Stimulated activated naive B cell treated with anti-CD40 and anti-IgM and Interleukin-4, amounts not matched to agents 10 μg/mL and 1 μg/mL and 100 μg/mL, for 72 hours (primary cell): ENCODE results near the gene PPL.

Source experiments
- ATAC-seq, 2 donors: fragments of 150-1000 bp; cut with Tn5 transposase; replicated peaks; 2 replicates each; pipeline ENCODE4 v1.10.0; 2021; ENCODE audit warnings: moderate library complexity in 1 of 2
- DNase-seq: peaks from one replicate; pipeline ENCODE4 v3.0.0; 2021
- H3K27ac Mint-ChIP-seq: one replicate; pipeline ENCODE4 v1.8.0; 2022; ENCODE audit warnings: mild to moderate bottlenecking, mixed read lengths
- H3K27me3 Mint-ChIP-seq, 2 donors: one replicate each; pipeline ENCODE4 v1.8.0; 2022; ENCODE audit warnings: mixed read lengths in 2 of 2
- H3K36me3 Mint-ChIP-seq, 2 donors: one replicate each; pipeline ENCODE4 v1.8.0; 2022; ENCODE audit warnings: mixed read lengths in 2 of 2, mild to moderate bottlenecking in 1 of 2
- H3K4me1 Mint-ChIP-seq, 2 donors: one replicate each; pipeline ENCODE4 v1.8.0; 2022; ENCODE audit warnings: mixed read lengths in 2 of 2, mild to moderate bottlenecking in 1 of 2
- H3K4me3 Mint-ChIP-seq, 2 donors: one replicate each; pipeline ENCODE4 v1.8.0; 2022; ENCODE audit warnings: mild to moderate bottlenecking in 2 of 2, mixed read lengths in 2 of 2, moderate library complexity in 1 of 2
- H3K9me3 Mint-ChIP-seq, 2 donors: one replicate each; pipeline ENCODE4 v1.8.0; 2022; ENCODE audit warnings: mixed read lengths in 2 of 2, mild to moderate bottlenecking in 1 of 2

The PPL gene

DNA sequence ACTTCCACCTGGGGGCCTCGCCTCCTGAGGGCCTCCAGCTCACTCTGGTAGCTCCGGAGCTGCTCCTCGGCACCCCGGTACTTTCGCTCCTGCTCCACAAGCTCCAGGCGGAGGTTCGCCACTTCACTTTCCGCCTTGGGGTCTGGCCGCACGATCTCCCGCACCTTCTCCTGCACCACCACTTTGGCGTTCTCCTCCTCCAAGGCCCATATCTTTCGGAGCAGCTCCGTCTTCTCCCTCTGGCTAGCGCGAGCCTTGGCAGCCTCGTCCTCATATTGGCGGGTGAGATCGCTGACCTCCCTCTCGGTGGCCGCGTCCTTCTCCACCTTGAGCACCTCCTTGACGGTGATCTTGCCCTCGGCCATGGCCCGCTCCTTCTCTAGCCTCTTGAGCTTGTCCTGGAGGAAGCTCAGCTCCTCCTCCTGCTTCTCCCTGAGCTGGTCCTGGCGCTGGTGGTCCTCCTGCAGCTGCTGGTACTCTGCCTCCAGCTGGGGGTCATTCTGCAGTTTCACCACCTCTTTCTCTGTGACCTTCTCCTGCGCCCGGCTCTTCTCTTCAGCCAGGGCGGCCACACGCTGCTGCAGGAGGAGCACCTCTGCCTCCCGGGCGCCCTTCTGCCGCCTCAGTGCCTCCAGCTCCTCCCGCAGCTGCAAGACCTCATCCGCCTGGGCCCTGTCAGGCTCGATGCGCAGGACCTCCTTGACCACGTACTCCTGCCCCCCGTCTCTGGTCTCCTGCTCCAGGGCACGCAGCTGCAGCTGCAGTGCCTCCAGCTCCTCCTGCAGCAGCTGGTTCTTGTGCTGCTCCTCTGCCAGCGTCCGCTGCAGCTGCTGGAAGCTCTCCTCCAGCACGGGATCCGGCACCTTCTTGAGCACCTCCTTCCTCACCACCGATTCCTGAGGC is 51.7 kb downstream of the PPL start:
- Mint-ChIP-seq H3K27me3 (no peaks in the 10 kb centered on the region), H3K27ac (no peak overlapping the region), H3K36me3 (peaks cover 49 to 57% of the 10 kb centered on the region in 2 donors), H3K4me1 (peaks cover 4 to 11% of the 10 kb centered on the region in 2 donors), H3K4me3 (no peak overlapping the region), H3K9me3 (no peaks in the 10 kb centered on the region)
- ATAC-seq (no peak), DNase-seq (no peak)

GRCh38 chr16:4884209-4884608 is 52.7 kb downstream of the PPL start:
- H3K4me3 Mint-ChIP-seq: no peak overlapping the region
- H3K4me1 Mint-ChIP-seq: peaks cover 4 to 11% of the 10 kb centered on the region in 2 donors
- H3K27me3 Mint-ChIP-seq: no peaks in the 10 kb centered on the region
- ATAC-seq: no peak
- H3K9me3 Mint-ChIP-seq: no peaks in the 10 kb centered on the region
- no peak for DNase-seq
- peak overlapping the region; percentile 90 for H3K27ac Mint-ChIP-seq
- H3K36me3 Mint-ChIP-seq: peaks cover 51 to 64% of the 10 kb centered on the region in 2 donors

DNA sequence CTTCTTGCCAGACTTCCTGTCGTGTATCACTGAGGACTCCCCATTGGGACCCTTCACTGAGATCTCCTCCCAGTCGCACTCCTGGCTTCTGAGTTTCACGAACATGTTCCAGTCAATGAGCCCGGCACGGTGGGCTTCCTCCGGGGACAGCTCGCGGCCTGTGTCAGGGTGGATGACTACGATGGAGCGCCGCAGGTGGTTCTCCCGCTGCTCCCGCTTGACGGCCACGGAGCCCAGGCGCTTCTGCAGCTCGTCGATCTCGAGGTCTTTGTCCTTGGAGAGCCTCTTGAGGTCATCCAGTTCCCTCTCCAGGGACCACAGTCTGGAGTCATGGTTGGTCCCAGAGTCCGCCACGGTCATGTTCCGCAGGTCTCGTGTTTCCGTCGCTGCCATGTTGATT is 53.4 kb downstream of the PPL start:
- no peak overlapping the region for H3K4me3 Mint-ChIP-seq
- H3K4me1 Mint-ChIP-seq: peaks cover 4 to 11% of the 10 kb centered on the region in 2 donors
- H3K9me3 Mint-ChIP-seq: no peaks in the 10 kb centered on the region
- no peak for ATAC-seq
- no peak overlapping the region for H3K27ac Mint-ChIP-seq
- DNase-seq: no peak
- H3K36me3 Mint-ChIP-seq: peaks cover 51 to 70% of the 10 kb centered on the region in 2 donors
- no peaks in the 10 kb centered on the region for H3K27me3 Mint-ChIP-seq

DNA sequence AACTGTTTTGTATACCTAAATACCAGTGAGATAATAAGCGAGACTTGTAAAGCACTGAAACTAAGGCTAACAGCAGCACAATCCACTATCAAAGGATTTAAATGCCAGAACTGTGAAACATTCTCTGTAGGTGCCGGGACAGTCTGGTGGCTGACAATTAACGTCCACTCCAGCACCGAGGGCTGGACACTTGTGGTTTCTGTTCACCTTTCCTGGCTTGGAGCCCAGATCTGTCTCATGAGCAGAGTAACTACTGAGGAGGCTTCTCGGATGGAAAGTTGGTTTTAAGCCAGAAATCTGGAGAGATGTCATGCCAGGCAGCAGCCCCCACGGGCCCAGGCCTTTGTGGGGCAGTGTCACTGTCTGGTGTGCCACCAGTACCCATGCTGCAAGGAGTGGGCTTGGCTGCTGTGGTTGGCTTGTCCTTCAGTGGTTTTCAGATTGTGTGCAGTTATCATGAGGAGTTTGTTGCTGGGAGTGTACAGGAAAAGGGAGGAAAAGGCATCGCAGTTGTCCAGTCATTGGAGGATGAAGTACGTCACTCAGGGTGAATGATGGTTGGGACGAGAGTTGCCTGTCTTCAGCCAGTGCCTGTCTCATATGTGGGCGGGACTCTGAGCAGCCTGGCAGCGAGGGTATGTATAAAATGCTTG is 54.2 kb downstream of the PPL start:
- no peaks in the 10 kb centered on the region for H3K9me3 Mint-ChIP-seq

DNA sequence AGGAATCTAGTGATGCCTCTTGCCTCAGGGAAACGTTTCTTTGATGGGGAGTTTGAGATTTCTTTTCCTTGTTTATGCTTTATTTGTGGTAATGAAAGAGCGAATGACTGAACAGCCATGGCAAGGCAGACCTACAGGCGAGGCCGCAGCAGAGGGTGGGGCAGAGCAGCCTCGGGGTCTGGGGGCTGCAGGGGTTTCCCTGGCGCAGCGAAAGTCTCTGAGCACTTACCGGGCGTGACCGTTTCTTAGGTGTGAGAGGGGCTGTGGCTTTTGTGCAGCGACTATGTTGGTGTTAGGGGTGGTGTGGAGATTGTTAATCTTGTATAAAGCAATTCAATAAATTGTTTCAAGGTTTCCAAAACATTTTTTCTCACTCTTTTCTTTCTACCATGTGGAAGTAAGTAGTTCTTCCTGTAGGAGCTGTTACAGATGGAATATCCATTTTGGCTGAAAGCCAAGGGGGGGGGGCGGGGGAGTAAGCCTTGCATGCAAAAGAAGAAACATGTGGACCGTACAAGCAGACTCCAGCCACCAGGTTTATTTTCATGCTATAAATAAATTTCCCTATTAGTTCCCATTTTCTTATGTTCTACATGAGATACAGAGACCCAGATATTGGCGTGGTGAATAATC is 54.8 kb downstream of the PPL start:
- Mint-ChIP-seq H3K4me1 (peaks cover 4 to 11% of the 10 kb centered on the region in 2 donors), H3K9me3 (no peaks in the 10 kb centered on the region), H3K4me3 (no peak overlapping the region), H3K36me3 (peaks cover 57 to 70% of the 10 kb centered on the region in 2 donors), H3K27me3 (no peaks in the 10 kb centered on the region), H3K27ac (no peak overlapping the region)
- ATAC-seq (no peak), DNase-seq (no peak)

More for the DNA sequence above, 54.2 kb downstream of the PPL start:
- Mint-ChIP-seq H3K27me3 (no peaks in the 10 kb centered on the region), H3K4me1 (peaks cover 4 to 11% of the 10 kb centered on the region in 2 donors), H3K27ac (peak overlapping the region; percentile 69), H3K36me3 (peaks cover 52 to 68% of the 10 kb centered on the region in 2 donors), H3K4me3 (no peak overlapping the region)
- DNase-seq (no peak), ATAC-seq (no peak)

- DNase-seq (no peak), ATAC-seq (no peak)
- Mint-ChIP-seq H3K27ac (no peak overlapping the region), H3K36me3 (peaks cover 54 to 65% of the 10 kb centered on the region in 2 donors), H3K4me3 (no peak overlapping the region), H3K4me1 (peaks cover 0 to 4% of the 10 kb centered on the region in 2 donors), H3K9me3 (no peaks in the 10 kb centered on the region), H3K27me3 (no peaks in the 10 kb centered on the region)
Observed at GRCh38 chr16:4880006-4880580, 56.9 kb downstream of the PPL start.

DNA sequence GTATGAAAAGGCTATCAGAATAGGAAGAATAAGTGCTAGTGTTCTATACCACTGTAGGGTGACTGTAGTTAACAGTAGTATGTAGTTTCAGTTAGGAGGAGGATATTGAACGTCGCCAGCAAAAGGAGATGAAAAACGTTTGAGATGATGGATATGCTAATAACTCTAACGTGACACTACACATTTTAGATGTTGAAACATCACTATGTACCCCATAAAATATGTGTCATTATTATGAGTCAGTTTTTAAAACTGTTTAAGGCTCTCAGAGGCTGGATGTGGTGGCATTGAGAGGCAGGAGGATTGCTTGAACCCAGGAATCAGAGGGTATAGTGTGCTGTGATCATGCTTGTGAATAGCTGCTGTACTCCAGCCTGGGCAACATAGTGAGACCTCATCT is 57.9 kb downstream of the PPL start:
- Mint-ChIP-seq H3K27ac (no peak overlapping the region), H3K4me3 (no peak overlapping the region), H3K9me3 (no peaks in the 10 kb centered on the region), H3K36me3 (peaks cover 51 to 61% of the 10 kb centered on the region in 2 donors), H3K4me1 (peaks cover 0 to 4% of the 10 kb centered on the region in 2 donors), H3K27me3 (no peaks in the 10 kb centered on the region)
- DNase-seq (no peak), ATAC-seq (no peak)

DNA sequence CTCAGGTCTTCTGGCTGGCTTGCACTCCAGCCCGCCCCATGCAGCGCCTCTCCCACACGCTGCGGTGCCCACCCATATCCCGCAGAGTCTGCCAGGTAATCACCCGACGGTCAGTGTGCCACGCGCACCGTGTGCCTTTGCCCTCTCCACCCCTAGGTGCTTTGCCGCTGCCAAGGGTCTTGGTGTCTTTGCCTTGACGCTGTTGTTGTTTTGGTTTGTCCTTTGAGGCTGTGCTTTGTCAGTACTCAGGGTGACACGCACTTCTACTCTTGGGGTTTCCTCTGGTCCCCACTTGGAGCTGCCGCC is 59.6 kb downstream of the PPL start:
- Mint-ChIP-seq H3K4me1 (no peaks in the 10 kb centered on the region), H3K36me3 (peaks cover 40 to 58% of the 10 kb centered on the region in 2 donors), H3K27me3 (no peaks in the 10 kb centered on the region), H3K4me3 (no peak overlapping the region), H3K9me3 (no peaks in the 10 kb centered on the region), H3K27ac (no peak overlapping the region)
- no peak for DNase-seq
- ATAC-seq: no peak

DNA sequence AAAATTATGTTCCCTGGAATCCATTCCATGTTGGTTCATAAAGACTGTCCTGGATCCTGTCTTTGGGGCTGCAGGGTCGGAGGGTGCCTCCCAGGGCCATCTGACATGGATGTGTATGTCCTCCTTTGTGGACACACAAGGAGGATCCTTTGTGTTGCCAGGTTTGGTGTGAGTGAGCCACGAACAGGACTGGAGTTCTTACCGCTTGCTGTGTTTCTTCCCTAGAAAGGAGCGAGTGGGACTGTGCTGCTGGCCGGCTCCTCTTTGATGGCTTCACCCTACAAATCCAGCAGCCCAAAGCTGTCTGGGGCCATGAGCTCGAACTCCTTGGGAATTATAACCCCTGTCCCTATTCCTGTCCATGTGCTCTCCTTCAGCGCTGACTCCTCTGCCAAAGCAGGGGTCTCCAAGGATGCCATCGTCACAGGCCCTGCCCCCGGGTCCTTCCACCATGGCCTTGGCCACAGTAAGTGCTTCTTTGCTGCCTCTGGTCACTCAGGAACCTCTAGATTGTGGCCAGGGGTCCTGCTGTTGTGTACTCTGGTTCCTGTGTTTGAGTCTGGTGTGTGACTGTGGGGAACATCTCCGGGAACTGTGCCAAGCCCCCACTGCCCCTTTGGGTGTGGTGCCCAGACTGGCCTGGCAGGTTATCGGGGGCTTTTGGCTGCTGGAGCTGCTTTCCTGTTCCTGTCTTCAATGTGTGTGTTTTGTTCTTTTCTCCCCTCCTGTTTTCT is 60.1 kb downstream of the PPL start:
- DNase-seq: no peak
- no peaks in the 10 kb centered on the region for H3K4me1 Mint-ChIP-seq
- H3K27me3 Mint-ChIP-seq: no peaks in the 10 kb centered on the region
- ATAC-seq: no peak
- peaks cover 39 to 58% of the 10 kb centered on the region in 2 donors for H3K36me3 Mint-ChIP-seq
- H3K9me3 Mint-ChIP-seq: no peaks in the 10 kb centered on the region
- H3K27ac Mint-ChIP-seq: no peak overlapping the region
- no peak overlapping the region for H3K4me3 Mint-ChIP-seq

DNA sequence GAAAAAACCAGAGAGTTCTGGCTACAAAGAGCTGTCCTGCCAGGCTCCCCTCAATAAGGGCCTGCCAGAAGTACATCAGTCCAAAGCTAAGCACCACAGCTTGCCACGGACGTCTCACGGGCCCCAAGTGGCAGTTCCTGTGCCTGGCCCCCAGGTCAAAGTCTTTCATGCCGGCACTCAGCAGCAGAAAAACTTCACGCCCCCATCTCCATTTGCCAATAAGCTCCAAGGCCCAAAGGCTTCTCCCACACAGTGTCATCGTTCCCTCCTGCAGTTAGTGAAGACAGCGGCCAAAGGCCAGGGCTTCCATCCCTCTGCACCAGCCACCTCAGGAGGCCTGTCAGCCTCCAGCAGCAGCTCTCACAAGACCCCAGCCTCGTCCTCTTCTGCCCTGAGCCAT is 62.3 kb downstream of the PPL start:
- Mint-ChIP-seq H3K27me3 (no peaks in the 10 kb centered on the region), H3K36me3 (peaks cover 51 to 68% of the 10 kb centered on the region in 2 donors), H3K9me3 (no peaks in the 10 kb centered on the region), H3K4me3 (no peak overlapping the region), H3K27ac (no peak overlapping the region), H3K4me1 (no peaks in the 10 kb centered on the region)
- ATAC-seq (no peak), DNase-seq (no peak)

DNA sequence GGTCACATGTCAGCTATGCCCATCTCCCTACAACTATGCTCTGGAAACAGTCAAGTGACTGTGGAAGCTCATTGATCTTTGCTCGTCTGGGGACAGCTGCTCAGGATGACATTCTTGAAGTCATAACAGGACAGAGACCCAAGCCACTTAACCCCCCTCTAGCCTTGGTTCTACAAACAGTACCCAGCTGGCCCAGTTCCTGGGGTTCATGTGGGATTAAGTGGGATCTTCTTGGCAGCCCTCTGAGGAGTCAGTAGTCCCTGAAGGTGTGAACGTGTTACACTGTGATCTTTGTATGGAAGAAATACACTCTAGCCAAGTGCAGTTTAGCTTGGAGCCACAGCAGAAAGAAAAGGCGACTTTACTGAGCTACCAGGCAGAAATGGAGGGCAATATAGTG is 63.9 kb downstream of the PPL start:
- Mint-ChIP-seq H3K4me3 (no peak overlapping the region), H3K36me3 (peaks cover 61 to 73% of the 10 kb centered on the region in 2 donors), H3K27ac (peak overlapping the region; percentile 5), H3K9me3 (no peaks in the 10 kb centered on the region), H3K4me1 (peaks cover 0 to 3% of the 10 kb centered on the region in 2 donors), H3K27me3 (no peaks in the 10 kb centered on the region)
- DNase-seq (no peak), ATAC-seq (no peak)

- Mint-ChIP-seq H3K27me3 (no peaks in the 10 kb centered on the region), H3K4me1 (peaks cover 0 to 8% of the 10 kb centered on the region in 2 donors), H3K4me3 (no peak overlapping the region), H3K36me3 (peaks cover 56 to 75% of the 10 kb centered on the region in 2 donors), H3K9me3 (no peaks in the 10 kb centered on the region), H3K27ac (peak overlapping the region; percentile 27)
- ATAC-seq (no peak), DNase-seq (no peak)
Observed at GRCh38 chr16:4871071-4871470, 65.9 kb downstream of the PPL start.

GRCh38 chr16:4870138-4870671 is 66.7 kb downstream of the PPL start:
- peaks cover 0 to 8% of the 10 kb centered on the region in 2 donors for H3K4me1 Mint-ChIP-seq
- no peaks in the 10 kb centered on the region for H3K27me3 Mint-ChIP-seq
- peaks cover 50 to 72% of the 10 kb centered on the region in 2 donors for H3K36me3 Mint-ChIP-seq
- H3K4me3 Mint-ChIP-seq: no peak overlapping the region
- DNase-seq (no peak), ATAC-seq (no peak)
- no peak overlapping the region for H3K27ac Mint-ChIP-seq
- H3K9me3 Mint-ChIP-seq: no peaks in the 10 kb centered on the region
